Liver (tissue), 3 donors: Measurements from ENCODE around the gene GCNA.

ENCODE experiments used
- EGR1 ChIP-seq, 2 donors: IDR thresholded peaks; 2 replicates each; pipeline ENCODE4 v1.6.1; 2016 to 2018; ENCODE audit warnings: antibody characterized with exemption in 2 of 2, low read depth in 2 of 2
- FOXA2 ChIP-seq: IDR thresholded peaks from 2 replicates; pipeline ENCODE4 v1.6.1; 2016; ENCODE audit warnings: antibody characterized with exemption
- GABPA ChIP-seq, 2 donors: IDR thresholded peaks in 1 of 2; conservative IDR thresholded peaks in 1 of 2; 2 replicates each; pipeline ENCODE4 v1.6.1; 2016; ENCODE audit warnings: antibody characterized with exemption in 2 of 2, mild to moderate bottlenecking in 1 of 2, moderate library complexity in 1 of 2
- JUND ChIP-seq, 2 donors: IDR thresholded peaks; 2 replicates each; pipeline ENCODE4 v1.6.1; 2016; ENCODE audit warnings: antibody characterized with exemption in 2 of 2
- RAD21 ChIP-seq, 2 donors: IDR thresholded peaks; 2 replicates each; pipeline ENCODE4 v1.6.1; 2016; ENCODE audit warnings: antibody characterized with exemption in 2 of 2, mild to moderate bottlenecking in 2 of 2
- TF ChIP-seq, protein P1 (sequence below): fragments of 150-350 bp; IDR thresholded peaks from 2 replicates; pipeline ENCODE4 v1.5.1; 2017; ENCODE audit warnings: improper control_type of control experiment, low read depth, low read length; ENCODE audit not compliant: missing input control
- TF ChIP-seq, protein P2 (sequence below): IDR thresholded peaks from 2 replicates; pipeline ENCODE4 v1.6.1; 2016; ENCODE audit warnings: antibody characterized with exemption
- TF ChIP-seq, protein P3 (sequence below): IDR thresholded peaks from 2 replicates; pipeline ENCODE4 v1.6.1; 2016; ENCODE audit warnings: antibody characterized with exemption
- TF ChIP-seq, protein P4 (sequence below): IDR thresholded peaks from 2 replicates; pipeline ENCODE4 v1.6.1; 2016; ENCODE audit warnings: antibody characterized with exemption, mild to moderate bottlenecking
- donor health status: healthy.
- donor health status: healthy.

DNA sequence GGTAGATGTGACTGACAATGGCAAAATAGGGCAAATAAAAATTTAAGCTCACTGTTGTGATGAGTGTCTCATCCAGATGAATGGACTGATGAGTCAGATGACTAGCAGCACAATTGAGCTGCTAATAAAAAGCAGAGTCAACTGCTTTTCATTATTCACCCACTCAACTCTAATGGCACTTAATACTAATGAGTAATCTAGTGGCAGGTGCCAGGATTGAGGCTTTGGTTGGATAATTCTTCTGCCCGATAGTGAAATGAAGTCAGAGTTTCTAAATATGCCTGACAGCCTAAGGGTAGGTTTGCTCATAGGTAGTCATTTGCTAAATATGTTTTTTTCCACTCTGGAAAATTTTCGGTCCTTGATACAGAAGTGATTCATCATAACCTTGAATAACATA, 34.9 kb upstream of the GCNA start:
- TF ChIP-seq, protein P1, sequence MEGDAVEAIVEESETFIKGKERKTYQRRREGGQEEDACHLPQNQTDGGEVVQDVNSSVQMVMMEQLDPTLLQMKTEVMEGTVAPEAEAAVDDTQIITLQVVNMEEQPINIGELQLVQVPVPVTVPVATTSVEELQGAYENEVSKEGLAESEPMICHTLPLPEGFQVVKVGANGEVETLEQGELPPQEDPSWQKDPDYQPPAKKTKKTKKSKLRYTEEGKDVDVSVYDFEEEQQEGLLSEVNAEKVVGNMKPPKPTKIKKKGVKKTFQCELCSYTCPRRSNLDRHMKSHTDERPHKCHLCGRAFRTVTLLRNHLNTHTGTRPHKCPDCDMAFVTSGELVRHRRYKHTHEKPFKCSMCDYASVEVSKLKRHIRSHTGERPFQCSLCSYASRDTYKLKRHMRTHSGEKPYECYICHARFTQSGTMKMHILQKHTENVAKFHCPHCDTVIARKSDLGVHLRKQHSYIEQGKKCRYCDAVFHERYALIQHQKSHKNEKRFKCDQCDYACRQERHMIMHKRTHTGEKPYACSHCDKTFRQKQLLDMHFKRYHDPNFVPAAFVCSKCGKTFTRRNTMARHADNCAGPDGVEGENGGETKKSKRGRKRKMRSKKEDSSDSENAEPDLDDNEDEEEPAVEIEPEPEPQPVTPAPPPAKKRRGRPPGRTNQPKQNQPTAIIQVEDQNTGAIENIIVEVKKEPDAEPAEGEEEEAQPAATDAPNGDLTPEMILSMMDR, result no peak
- TF ChIP-seq GABPA (IDR thresholded peaks at IDR 0.05 in 1 of 2, conservative IDR thresholded peaks at IDR 0.05 in 1 of 2), result no peak
- TF ChIP-seq EGR1 (IDR thresholded peaks at IDR 0.05; ENCODE audit: low read depth in 2 of 2), result no peak
- TF ChIP-seq, protein P2, sequence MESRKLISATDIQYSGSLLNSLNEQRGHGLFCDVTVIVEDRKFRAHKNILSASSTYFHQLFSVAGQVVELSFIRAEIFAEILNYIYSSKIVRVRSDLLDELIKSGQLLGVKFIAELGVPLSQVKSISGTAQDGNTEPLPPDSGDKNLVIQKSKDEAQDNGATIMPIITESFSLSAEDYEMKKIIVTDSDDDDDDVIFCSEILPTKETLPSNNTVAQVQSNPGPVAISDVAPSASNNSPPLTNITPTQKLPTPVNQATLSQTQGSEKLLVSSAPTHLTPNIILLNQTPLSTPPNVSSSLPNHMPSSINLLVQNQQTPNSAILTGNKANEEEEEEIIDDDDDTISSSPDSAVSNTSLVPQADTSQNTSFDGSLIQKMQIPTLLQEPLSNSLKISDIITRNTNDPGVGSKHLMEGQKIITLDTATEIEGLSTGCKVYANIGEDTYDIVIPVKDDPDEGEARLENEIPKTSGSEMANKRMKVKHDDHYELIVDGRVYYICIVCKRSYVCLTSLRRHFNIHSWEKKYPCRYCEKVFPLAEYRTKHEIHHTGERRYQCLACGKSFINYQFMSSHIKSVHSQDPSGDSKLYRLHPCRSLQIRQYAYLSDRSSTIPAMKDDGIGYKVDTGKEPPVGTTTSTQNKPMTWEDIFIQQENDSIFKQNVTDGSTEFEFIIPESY, result no peak
- TF ChIP-seq, protein P3, sequence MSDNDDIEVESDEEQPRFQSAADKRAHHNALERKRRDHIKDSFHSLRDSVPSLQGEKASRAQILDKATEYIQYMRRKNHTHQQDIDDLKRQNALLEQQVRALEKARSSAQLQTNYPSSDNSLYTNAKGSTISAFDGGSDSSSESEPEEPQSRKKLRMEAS, result no peak
- TF ChIP-seq JUND (IDR thresholded peaks at IDR 0.05), result no peak
- no peak for TF ChIP-seq RAD21 (IDR thresholded peaks at IDR 0.05)
- TF ChIP-seq, protein P4, sequence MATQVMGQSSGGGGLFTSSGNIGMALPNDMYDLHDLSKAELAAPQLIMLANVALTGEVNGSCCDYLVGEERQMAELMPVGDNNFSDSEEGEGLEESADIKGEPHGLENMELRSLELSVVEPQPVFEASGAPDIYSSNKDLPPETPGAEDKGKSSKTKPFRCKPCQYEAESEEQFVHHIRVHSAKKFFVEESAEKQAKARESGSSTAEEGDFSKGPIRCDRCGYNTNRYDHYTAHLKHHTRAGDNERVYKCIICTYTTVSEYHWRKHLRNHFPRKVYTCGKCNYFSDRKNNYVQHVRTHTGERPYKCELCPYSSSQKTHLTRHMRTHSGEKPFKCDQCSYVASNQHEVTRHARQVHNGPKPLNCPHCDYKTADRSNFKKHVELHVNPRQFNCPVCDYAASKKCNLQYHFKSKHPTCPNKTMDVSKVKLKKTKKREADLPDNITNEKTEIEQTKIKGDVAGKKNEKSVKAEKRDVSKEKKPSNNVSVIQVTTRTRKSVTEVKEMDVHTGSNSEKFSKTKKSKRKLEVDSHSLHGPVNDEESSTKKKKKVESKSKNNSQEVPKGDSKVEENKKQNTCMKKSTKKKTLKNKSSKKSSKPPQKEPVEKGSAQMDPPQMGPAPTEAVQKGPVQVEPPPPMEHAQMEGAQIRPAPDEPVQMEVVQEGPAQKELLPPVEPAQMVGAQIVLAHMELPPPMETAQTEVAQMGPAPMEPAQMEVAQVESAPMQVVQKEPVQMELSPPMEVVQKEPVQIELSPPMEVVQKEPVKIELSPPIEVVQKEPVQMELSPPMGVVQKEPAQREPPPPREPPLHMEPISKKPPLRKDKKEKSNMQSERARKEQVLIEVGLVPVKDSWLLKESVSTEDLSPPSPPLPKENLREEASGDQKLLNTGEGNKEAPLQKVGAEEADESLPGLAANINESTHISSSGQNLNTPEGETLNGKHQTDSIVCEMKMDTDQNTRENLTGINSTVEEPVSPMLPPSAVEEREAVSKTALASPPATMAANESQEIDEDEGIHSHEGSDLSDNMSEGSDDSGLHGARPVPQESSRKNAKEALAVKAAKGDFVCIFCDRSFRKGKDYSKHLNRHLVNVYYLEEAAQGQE, result no peak
- no peak for TF ChIP-seq FOXA2
